GM19463 (cell line): ENCODE measurements around the gene ADRA2C.

ENCODE experiments used
- ATAC-seq: cut with Tn5 transposase; IDR thresholded peaks from one replicate; pipeline ENCODE4 v1.9.1; 2021; ENCODE audit warnings: mild to moderate bottlenecking, moderate library complexity; ENCODE audit not compliant: unreplicated experiment

ADRA2C gene

DNA sequence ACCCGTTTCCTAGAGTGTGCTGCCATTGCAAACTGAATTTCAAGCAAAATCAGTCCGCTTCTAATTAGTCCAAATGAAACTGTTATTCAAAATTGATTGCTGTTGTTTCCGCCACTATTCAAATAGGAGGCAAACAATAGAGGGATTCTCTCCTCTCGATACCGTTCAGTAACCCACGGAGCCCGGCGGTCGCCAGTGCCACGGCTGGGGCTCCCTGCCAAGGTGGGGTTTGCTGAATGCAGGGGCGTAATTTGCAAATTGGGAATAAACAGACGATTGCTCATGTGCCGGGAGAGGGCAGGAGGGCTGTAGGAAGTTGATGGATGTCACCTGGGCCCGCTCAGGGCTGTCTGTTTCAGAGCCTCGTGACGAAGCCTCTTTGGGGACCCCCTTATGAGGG, 8.8 kb downstream of the ADRA2C start:
- no peak for ATAC-seq

- no peak for ATAC-seq
Observed at GRCh38 chr4:3775576-3775975, 9.4 kb downstream of the ADRA2C start.

GRCh38 chr4:3776166-3777032, 10.2 kb downstream of the ADRA2C start:
- ATAC-seq: no peak

DNA sequence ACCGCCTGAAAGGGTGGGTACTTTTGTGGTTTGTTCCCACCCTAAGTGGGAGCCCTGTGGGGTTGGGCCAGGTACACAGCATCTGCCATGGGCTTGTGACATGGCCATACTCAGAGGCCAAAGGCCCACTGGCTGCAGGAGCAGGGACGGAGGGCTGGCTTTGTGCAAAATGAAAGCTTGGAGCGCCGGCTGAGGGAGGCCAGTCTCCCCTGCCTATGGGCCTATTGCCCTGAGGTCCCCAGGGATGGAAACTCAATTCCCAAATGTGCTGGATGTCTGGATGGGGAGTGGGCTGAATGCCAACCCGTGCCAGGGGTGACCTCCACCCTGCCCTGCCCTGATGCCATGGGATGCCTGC, 10.8 kb downstream of the ADRA2C start:
- no peak for ATAC-seq

DNA sequence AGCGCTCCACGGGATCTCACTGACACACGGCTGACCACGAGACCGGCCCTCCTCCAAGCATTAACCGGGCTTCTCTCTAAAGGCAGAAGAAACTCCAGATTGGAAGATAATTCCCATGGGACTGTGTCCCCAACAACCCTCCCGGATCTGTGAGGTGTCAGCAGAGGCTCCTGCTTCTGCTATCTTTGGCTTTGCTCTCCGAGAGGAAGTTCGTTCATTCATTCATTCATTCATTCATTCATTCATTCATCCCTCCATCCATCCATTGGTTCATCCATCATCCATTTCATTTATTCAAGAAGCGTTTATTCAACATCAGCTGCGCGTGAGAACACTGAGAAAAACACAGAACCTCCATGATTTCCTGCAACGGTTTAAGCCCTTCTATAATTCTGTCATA, 11.5 kb downstream of the ADRA2C start:
- no peak for ATAC-seq

- ATAC-seq: no peak
Observed at GRCh38 chr4:3779509-3779908, 13.3 kb downstream of the ADRA2C start.

- no peak for ATAC-seq
Observed at GRCh38 chr4:3780347-3781171, 14.4 kb downstream of the ADRA2C start.

- no peak for ATAC-seq
Observed at GRCh38 chr4:3781193-3781886, 15.2 kb downstream of the ADRA2C start.

DNA sequence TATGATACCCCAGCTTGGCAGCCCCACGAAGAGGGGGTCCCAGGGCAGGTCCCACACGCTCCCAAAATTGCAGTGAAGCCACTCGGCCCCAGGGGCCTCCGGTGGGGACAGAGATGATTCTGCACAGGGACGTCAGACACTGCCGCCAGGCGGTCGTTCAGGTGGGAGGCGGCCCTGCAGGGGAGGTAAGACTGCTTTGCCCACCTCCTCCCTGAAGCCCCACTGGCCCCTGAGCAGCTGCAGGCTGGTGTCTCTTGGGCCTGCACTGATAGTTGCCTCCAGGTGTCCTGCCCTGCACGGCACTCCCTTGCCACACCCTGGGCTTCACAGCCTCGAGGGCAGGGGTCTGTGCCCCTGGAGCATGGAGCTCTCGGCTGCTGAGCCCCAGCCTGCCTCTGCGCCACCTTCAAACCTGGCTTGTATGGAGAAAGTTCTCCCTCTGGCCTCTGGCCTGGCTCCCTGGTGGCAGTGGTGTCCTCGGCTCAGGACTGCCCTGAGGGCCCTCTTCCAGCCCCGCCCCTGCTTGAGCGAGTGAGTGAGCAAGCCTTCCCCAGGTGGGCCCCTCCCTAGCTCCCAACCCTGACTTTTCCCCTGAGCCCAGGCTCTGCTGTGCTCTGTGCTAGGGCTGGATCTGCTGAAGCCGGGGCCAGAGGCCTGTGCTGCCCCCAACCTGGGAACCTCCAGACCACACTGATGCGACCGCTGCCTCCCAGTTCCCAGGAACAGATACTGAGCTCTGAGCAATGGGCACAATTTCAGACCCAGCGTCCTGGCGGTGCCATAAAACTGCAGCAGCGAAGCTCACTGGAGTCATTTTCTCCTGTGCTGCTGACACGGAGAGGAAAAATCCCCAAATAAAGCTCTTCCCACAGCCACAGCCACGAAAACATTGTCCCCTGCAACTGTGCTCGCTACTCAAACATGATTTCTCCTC, 16.1 kb downstream of the ADRA2C start:
- no peak for ATAC-seq

GRCh38 chr4:3783693-3784306, 17.6 kb downstream of the ADRA2C start:
- no peak for ATAC-seq

- no peak for ATAC-seq
Observed at GRCh38 chr4:3784454-3785291, 18.5 kb downstream of the ADRA2C start.

- no peak for ATAC-seq
Observed at GRCh38 chr4:3785292-3785565, 19.0 kb downstream of the ADRA2C start.

GRCh38 chr4:3786196-3786869, 20.1 kb downstream of the ADRA2C start:
- ATAC-seq: no peak

DNA sequence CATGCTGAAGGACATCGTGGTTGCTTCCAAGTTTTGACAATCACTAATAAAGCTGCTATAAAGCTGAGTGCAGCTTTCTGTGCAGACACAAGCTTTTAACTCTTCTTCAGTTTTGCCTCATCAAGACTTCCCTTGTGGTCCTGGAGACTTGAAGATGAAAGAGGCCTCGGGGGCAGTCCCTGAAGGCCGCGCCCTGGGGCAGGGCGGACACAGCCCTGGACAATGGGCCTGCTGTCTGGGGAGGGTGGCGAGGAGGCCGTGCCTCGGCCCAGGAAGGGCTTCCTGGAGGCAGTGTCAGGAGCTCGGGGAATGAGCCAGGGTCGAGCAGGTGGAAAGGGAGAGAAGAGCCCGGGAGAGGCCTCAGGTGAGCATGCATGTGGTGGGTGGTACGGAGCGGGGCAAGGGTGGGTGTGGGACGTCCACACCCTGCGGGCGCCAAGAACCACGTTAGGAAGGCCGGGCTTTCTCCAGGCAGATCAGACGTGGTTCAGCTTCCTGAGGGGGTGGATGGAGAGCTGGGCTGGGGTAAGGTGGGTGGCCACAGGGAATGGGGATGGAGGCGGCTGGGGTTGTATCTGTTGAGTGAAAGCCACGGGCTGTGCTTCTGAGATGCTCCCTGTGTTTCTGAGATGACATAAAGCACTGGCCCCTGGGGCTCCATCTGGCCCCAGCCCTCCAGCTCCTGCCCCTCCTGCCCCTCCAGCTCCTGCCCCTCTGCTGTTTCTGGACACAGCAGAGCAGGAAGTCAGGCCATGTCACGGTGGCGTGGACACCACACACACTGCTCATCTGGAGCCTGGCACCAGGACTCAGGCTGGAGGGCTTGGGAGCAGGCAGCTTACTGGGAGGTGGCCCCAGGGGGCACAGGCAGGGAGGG, 21.5 kb downstream of the ADRA2C start:
- ATAC-seq: no peak

DNA sequence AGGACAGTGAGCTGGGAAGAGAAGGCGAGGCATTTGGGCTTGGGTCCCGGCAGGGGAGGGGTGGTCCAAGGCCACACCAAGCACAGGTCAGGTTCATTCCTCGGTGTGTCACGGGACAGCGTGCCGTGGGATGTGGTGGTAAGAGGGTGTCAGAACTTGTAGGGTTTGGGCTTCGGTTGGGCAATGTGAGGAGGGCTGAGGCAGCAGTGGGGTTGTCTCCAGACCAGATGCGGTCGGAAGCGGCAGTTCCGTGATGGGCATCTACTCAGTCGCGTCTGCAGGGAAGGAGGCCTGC, 22.1 kb downstream of the ADRA2C start:
- ATAC-seq: no peak

GRCh38 chr4:3789587-3789986, 23.4 kb downstream of the ADRA2C start:
- ATAC-seq: no peak

GRCh38 chr4:3790006-3790561, 23.9 kb downstream of the ADRA2C start:
- ATAC-seq: no peak

DNA sequence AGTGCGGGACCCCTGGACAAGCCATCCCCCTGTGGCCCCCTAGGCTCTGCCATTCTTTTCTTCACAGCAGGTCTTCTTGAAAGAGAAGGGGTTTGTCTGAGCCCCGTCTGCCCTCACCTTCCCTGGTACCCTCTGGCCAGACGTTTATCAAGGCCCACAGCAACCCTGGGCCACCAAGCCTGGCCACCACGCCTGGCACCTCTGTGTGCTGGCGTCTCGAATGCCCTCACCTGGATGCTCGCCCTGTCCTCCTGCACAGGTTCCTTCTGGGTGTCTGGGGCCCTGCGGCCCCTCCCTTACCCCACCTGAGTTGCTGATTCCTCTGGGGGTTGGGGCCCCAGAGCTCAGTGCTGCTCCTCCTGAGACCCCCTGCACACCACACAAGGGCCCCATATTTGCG, 25.1 kb downstream of the ADRA2C start:
- no peak for ATAC-seq
